ENCODE results near the gene ZNF358. TPM values are rescaled to one million over a fixed set of nuclear protein-coding genes. Genes with fewer than 3 reads are reported as not detected.
"Not testable (repeated sequence)": the region's sequence is repeated elsewhere in the genome, so short reads cannot be mapped to it uniquely, and the experiment has no call there.

ZNF358 gene
- total RNA-seq, 2 donors from 2014 or later = 44.5 to 88.9 TPM

- ATAC-seq (ENCODE audit: insufficient number of reproducible peaks, low FRiP score, low read depth) (peak; percentile 32), DNase-seq (ENCODE audit: low spot score) (peak; percentile 53)
- TF ChIP-seq CTCF (IDR thresholded peaks at IDR 0.05) = no peak
- Histone ChIP-seq H3K27me3 (replicated peaks; ENCODE audit: insufficient read depth) (no peaks in the 10 kb centered on the region), H3K27ac (peak overlapping the region; percentile 85 to 91), H3K36me3 (peaks cover 20% of the 10 kb centered on the region), H3K4me3 (peak overlapping the region; percentile 94), H3K4me1 (ENCODE audit: control insufficient read depth in 1 of 2, low read depth in 2 of 2) (peaks cover 4 to 17% of the 10 kb centered on the region in 2 donors), H3K9me3 (no peaks in the 10 kb centered on the region)
Measured at GRCh38 chr19:7533925-7534480, 18.1 kb downstream of the ZNF358 start.

- peak; percentile 70 for DNase-seq (ENCODE audit: low spot score)
- no peak for TF ChIP-seq CTCF (IDR thresholded peaks at IDR 0.05)
- peak overlapping the region; percentile 85 to 91 for H3K27ac ChIP-seq
- no peaks in the 10 kb centered on the region for H3K9me3 ChIP-seq
- H3K27me3 ChIP-seq (replicated peaks; ENCODE audit: insufficient read depth) = no peaks in the 10 kb centered on the region
- H3K36me3 ChIP-seq = peaks cover 24% of the 10 kb centered on the region
- peak overlapping the region; percentile 94 for H3K4me3 ChIP-seq
- peak; percentile 64 for ATAC-seq (ENCODE audit: insufficient number of reproducible peaks, low FRiP score, low read depth)
- peaks cover 4 to 17% of the 10 kb centered on the region in 2 donors for H3K4me1 ChIP-seq (ENCODE audit: control insufficient read depth in 1 of 2, low read depth in 2 of 2)
Measured at GRCh38 chr19:7534531-7535046, 18.7 kb downstream of the ZNF358 start.

GRCh38 chr19:7535047-7535997, 19.4 kb downstream of the ZNF358 start, which contains the start of gene PNPLA6:
PNPLA6 (plus strand) TSS chr19:7535717; CDS start chr19:7535789, 72 bp downstream.
- H3K36me3 ChIP-seq = peaks cover 29% of the 10 kb centered on the region
- H3K4me1 ChIP-seq (ENCODE audit: control insufficient read depth in 1 of 2, low read depth in 2 of 2) = peaks cover 4 to 17% of the 10 kb centered on the region in 2 donors
- H3K4me3 ChIP-seq = peak within 1 kb of the TSS; percentile 94
- DNase-seq (ENCODE audit: low spot score) (peak; percentile 81), ATAC-seq (ENCODE audit: insufficient number of reproducible peaks, low FRiP score, low read depth) (peak; percentile 71)
- peak within 1 kb of the TSS; percentile 85 to 91 for H3K27ac ChIP-seq
- no peaks in the 10 kb centered on the region for H3K27me3 ChIP-seq (replicated peaks; ENCODE audit: insufficient read depth)
- no peaks in the 10 kb centered on the region for H3K9me3 ChIP-seq
- TF ChIP-seq CTCF (IDR thresholded peaks at IDR 0.05) = no peak

GRCh38 chr19:7535998-7536695, 20.2 kb downstream of the ZNF358 start:
- H3K27ac ChIP-seq = peak overlapping the region; percentile 85 to 91
- H3K4me1 ChIP-seq (ENCODE audit: control insufficient read depth in 1 of 2, low read depth in 2 of 2) = peaks cover 4 to 17% of the 10 kb centered on the region in 2 donors
- TF ChIP-seq CTCF (IDR thresholded peaks at IDR 0.05) = no peak
- H3K4me3 ChIP-seq = peak overlapping the region; percentile 94
- no peaks in the 10 kb centered on the region for H3K27me3 ChIP-seq (replicated peaks; ENCODE audit: insufficient read depth)
- DNase-seq (ENCODE audit: low spot score) (no peak), ATAC-seq (ENCODE audit: insufficient number of reproducible peaks, low FRiP score, low read depth) (no peak)
- H3K36me3 ChIP-seq = peaks cover 36% of the 10 kb centered on the region
- H3K9me3 ChIP-seq = no peaks in the 10 kb centered on the region

- not testable (repeated sequence) for H3K4me1 ChIP-seq (ENCODE audit: control insufficient read depth in 1 of 2, low read depth in 2 of 2); H3K9me3 ChIP-seq; H3K27ac ChIP-seq; DNase-seq (ENCODE audit: low spot score); H3K27me3 ChIP-seq (replicated peaks; ENCODE audit: insufficient read depth); H3K4me3 ChIP-seq; ATAC-seq (ENCODE audit: insufficient number of reproducible peaks, low FRiP score, low read depth)
- H3K36me3 ChIP-seq = peaks cover 58% of the 10 kb centered on the region
Measured at GRCh38 chr19:7538990-7539389, 23.1 kb downstream of the ZNF358 start.
